A673 (cell line): ENCODE data around the gene SCGB3A1.

ENCODE experiments used
- EZH2 ChIP-seq: fragments of 200-600 bp; sonication (generic); IDR thresholded peaks from 2 replicates; pipeline ENCODE4 v1.6.1; 2017; ENCODE audit warnings: borderline replicate concordance, low read depth, mild to moderate bottlenecking, mixed read lengths, antibody characterized with exemption, low read length; ENCODE audit not compliant: poor library complexity, severe bottlenecking
- TF ChIP-seq, protein P1 (sequence below): fragments of 300-800, 200-600 bp; sonication (generic); conservative IDR thresholded peaks from 2 replicates; pipeline ENCODE4 v1.5.1; 2017; ENCODE audit warnings: low read depth, mild to moderate bottlenecking, antibody characterized with exemption, low read length, moderate library complexity, mixed read lengths

- TF ChIP-seq, protein P1, sequence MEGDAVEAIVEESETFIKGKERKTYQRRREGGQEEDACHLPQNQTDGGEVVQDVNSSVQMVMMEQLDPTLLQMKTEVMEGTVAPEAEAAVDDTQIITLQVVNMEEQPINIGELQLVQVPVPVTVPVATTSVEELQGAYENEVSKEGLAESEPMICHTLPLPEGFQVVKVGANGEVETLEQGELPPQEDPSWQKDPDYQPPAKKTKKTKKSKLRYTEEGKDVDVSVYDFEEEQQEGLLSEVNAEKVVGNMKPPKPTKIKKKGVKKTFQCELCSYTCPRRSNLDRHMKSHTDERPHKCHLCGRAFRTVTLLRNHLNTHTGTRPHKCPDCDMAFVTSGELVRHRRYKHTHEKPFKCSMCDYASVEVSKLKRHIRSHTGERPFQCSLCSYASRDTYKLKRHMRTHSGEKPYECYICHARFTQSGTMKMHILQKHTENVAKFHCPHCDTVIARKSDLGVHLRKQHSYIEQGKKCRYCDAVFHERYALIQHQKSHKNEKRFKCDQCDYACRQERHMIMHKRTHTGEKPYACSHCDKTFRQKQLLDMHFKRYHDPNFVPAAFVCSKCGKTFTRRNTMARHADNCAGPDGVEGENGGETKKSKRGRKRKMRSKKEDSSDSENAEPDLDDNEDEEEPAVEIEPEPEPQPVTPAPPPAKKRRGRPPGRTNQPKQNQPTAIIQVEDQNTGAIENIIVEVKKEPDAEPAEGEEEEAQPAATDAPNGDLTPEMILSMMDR = no peak
- no peak for TF ChIP-seq EZH2
Measured at GRCh38 chr5:180557217-180557809, 34.0 kb downstream of the SCGB3A1 start.
